SK-N-SH (cell line): ENCODE results near the gene PRKCI. TPM values are rescaled to one million over a fixed set of nuclear protein-coding genes. Genes with fewer than 3 reads are reported as not detected.

Experiments used
- CTCF ChIA-PET: fragments of 300-600, 350-600 bp; formaldehyde crosslinking; extraction: SDS; loops from one replicate; lab custom pipeline; 2021; lab: Yijun Ruan, JAX
- POLR2A ChIA-PET: fragments of 350-600 bp; sonication (Branson Sonifier 250); formaldehyde crosslinking; extraction: SDS; loops from one replicate; lab custom pipeline; 2020; ENCODE audit warnings: antibody characterized with exemption, inconsistent platforms; lab: Yijun Ruan, JAX
- DNase-seq: peaks from one replicate; pipeline ENCODE4 v3.0.0; 2012
- H2AFZ ChIP-seq: fragments of 200-600 bp; sonication (generic); 2 replicates; pipeline ENCODE4 v1.8.1; 2016; ENCODE audit warnings: antibody characterized with exemption, mild to moderate bottlenecking, low read depth
- H3F3A ChIP-seq: fragments of 200-600 bp; sonication (generic); replicated peaks from 2 replicates; pipeline ENCODE3; 2016; ENCODE audit warnings: antibody characterized with exemption, mild to moderate bottlenecking; ENCODE audit not compliant: insufficient read depth
- H3K27ac ChIP-seq, 2 experiments: fragments of 200-500 bp in 1 of 2; fragments of 200-600 bp in 1 of 2; sonication (Bioruptor generic) in 1 of 2; sonication (generic), shearing (Covaris generic) in 1 of 2; 2 replicates each; pipeline versions ENCODE4 v1.5.1 to v1.6.1; 2014 to 2016; ENCODE audit warnings: low read depth in 2 of 2, inconsistent platforms in 1 of 2, low read length in 1 of 2, mild to moderate bottlenecking in 1 of 2, mixed read lengths in 1 of 2
- H3K27me3 ChIP-seq: fragments of 200-600 bp; sonication (generic), shearing (Covaris generic); 2 replicates; pipeline ENCODE4 v1.6.1; 2016; ENCODE audit warnings: mixed run types; ENCODE audit not compliant: insufficient read depth
- H3K36me3 ChIP-seq, 2 experiments: fragments of 200-500 bp in 1 of 2; fragments of 200-600 bp in 1 of 2; sonication (Bioruptor generic) in 1 of 2; sonication (generic) in 1 of 2; replicated peaks in 1 of 2; 2 replicates each; pipeline versions ENCODE3 to v1.5.1; 2014 to 2016; ENCODE audit warnings: low read length in 1 of 2, mild to moderate bottlenecking in 1 of 2; ENCODE audit not compliant: insufficient read depth in 2 of 2, control insufficient read depth in 1 of 2
- H3K4me1 ChIP-seq, 2 experiments: fragments of 200-500 bp in 1 of 2; fragments of 200-600 bp in 1 of 2; sonication (Bioruptor generic) in 1 of 2; sonication (generic), shearing (Covaris generic) in 1 of 2; 2 replicates each; pipeline versions ENCODE4 v1.5.1 to v1.6.1; 2014 to 2016; ENCODE audit warnings: low read depth in 1 of 2, low read length in 1 of 2, mixed run types in 1 of 2; ENCODE audit not compliant: insufficient read depth in 2 of 2, control insufficient read depth in 1 of 2
- H3K4me2 ChIP-seq: fragments of 200-600 bp; sonication (generic), shearing (Covaris generic); 2 replicates; pipeline ENCODE4 v1.6.1; 2017; ENCODE audit warnings: mixed run types
- H3K4me3 ChIP-seq, 2 experiments: fragments of 200-500 bp in 1 of 2; fragments of 200-600 bp in 1 of 2; sonication (Bioruptor generic) in 1 of 2; sonication (generic), shearing (Covaris generic) in 1 of 2; 2 replicates each; pipeline versions ENCODE4 v1.5.1 to v1.8.1; 2014 to 2016; ENCODE audit warnings: low read depth in 2 of 2, inconsistent platforms in 1 of 2, low read length in 1 of 2, mild to moderate bottlenecking in 1 of 2, mixed read lengths in 1 of 2, moderate library complexity in 1 of 2
- H3K79me2 ChIP-seq: fragments of 200-600 bp; sonication (generic); 2 replicates; pipeline ENCODE4 v1.8.1; 2017; ENCODE audit warnings: mild to moderate bottlenecking; ENCODE audit not compliant: insufficient read depth
- H3K9ac ChIP-seq: fragments of 200-600 bp; sonication (generic); 2 replicates; pipeline ENCODE4 v1.6.1; 2017; ENCODE audit warnings: mixed run types
- H3K9me2 ChIP-seq: fragments of 200-600 bp; sonication (generic); 2 replicates; pipeline ENCODE4 v1.6.1; 2017; ENCODE audit warnings: mixed run types
- H3K9me3 ChIP-seq: fragments of 200-600 bp; sonication (generic); 2 replicates; pipeline ENCODE4 v1.6.1; 2017; ENCODE audit warnings: mixed run types, mild to moderate bottlenecking, moderate library complexity
- H4K20me1 ChIP-seq: fragments of 200-600 bp; sonication (generic); 2 replicates; pipeline ENCODE4 v1.6.1; 2017; ENCODE audit warnings: mild to moderate bottlenecking, mixed run types; ENCODE audit not compliant: insufficient read depth
- CTCF ChIP-seq: fragments of 200-600 bp; sonication (generic); IDR thresholded peaks from 2 replicates; pipeline ENCODE4 v1.6.1; 2017; ENCODE audit warnings: antibody characterized with exemption, mild to moderate bottlenecking, moderate library complexity
- ELF1 ChIP-seq: IDR thresholded peaks from 2 replicates; pipeline ENCODE4 v1.4.0; 2012
- EZH2phosphoT487 ChIP-seq: fragments of 200-600 bp; sonication (generic); IDR thresholded peaks from 2 replicates; pipeline ENCODE4 v1.6.1; 2017; ENCODE audit warnings: low read depth, mixed run types, mild to moderate bottlenecking, antibody characterized with exemption, moderate library complexity, borderline replicate concordance
- GABPA ChIP-seq: IDR thresholded peaks from 2 replicates; pipeline ENCODE4 v1.4.0; 2012; ENCODE audit warnings: low read depth, mild to moderate bottlenecking
- NFIC ChIP-seq: IDR thresholded peaks from 2 replicates; pipeline ENCODE4 v1.4.0; 2012; ENCODE audit warnings: borderline replicate concordance
- NRF1 ChIP-seq: IDR thresholded peaks from 2 replicates; pipeline ENCODE4 v1.6.1; 2012; ENCODE audit warnings: low read depth, mild to moderate bottlenecking, low read length
- PBX3 ChIP-seq: IDR thresholded peaks from 2 replicates; pipeline ENCODE4; 2012
- SIN3A ChIP-seq: IDR thresholded peaks from 2 replicates; pipeline ENCODE4 v1.6.1; 2012; ENCODE audit warnings: low read depth, mild to moderate bottlenecking, low read length, moderate library complexity, borderline replicate concordance
- WGBS: methylation state at CpG from one replicate; pipeline ENCODE4 v1.1.6; 2017; ENCODE audit warnings: low lambda C conversion rate; 5-methylcytosine and 5-hydroxymethylcytosine counted together
- polyA plus RNA-seq, 3 experiments: library from polyadenylated mRNA; depleted of rRNA; stranded (reverse); fragments of >200 nt; gene quantifications; 2 replicates each; pipeline ENCODE4 v1.2.3, GENCODE V29; 2012

Gene PRKCI
- polyA plus RNA-seq, 1 of the 3 experiments (the other 2 are of a cell fraction) = 10.1 TPM

GRCh38 chr3:170317954-170318353, 95.7 kb downstream of the PRKCI start:
- no peaks in the 10 kb centered on the region for H3K9me3 ChIP-seq
- H3F3A ChIP-seq = no peaks in the 10 kb centered on the region
- no peak for TF ChIP-seq NFIC
- TF ChIP-seq NRF1 = no peak
- no peaks in the 10 kb centered on the region for H4K20me1 ChIP-seq
- no peak overlapping the region for H3K4me3 ChIP-seq
- POLR2A ChIA-PET = interaction anchor here (1.1 kb wide), 1 partner anchor 39 kb away, joined by 4 read pairs; no protein-coding TSS in a partner anchor
- CTCF ChIA-PET = interaction anchor here (1.2 kb wide), 1 partner anchor 10 kb away, joined by 3 read pairs; no protein-coding TSS in a partner anchor
- H2AFZ ChIP-seq = no peak overlapping the region
- H3K9me2 ChIP-seq = no peaks in the 10 kb centered on the region
- H3K27ac ChIP-seq = no peak overlapping the region
- no peaks in the 10 kb centered on the region for H3K27me3 ChIP-seq
- DNase-seq = no peak
- H3K4me2 ChIP-seq = no peak overlapping the region
- no peaks in the 10 kb centered on the region for H3K4me1 ChIP-seq
- no peaks in the 10 kb centered on the region for H3K36me3 ChIP-seq
- H3K79me2 ChIP-seq = no peaks in the 10 kb centered on the region
- no peak overlapping the region for H3K9ac ChIP-seq
- WGBS = 73% methylated on average over 3 of the region's 3 CpGs

- POLR2A ChIA-PET = no interaction called here
- H3K9ac ChIP-seq = no peak overlapping the region
- H4K20me1 ChIP-seq = no peaks in the 10 kb centered on the region
- H3K4me3 ChIP-seq = no peak overlapping the region
- H3K27me3 ChIP-seq = no peaks in the 10 kb centered on the region
- no peaks in the 10 kb centered on the region for H3K9me2 ChIP-seq
- H3F3A ChIP-seq = no peaks in the 10 kb centered on the region
- DNase-seq = no peak
- TF ChIP-seq ELF1 = no peak
- no peak for TF ChIP-seq EZH2phosphoT487
- TF ChIP-seq NRF1 = no peak
- no peak for TF ChIP-seq PBX3
- no peak for TF ChIP-seq GABPA
- no peak for TF ChIP-seq SIN3A
- no peak for TF ChIP-seq CTCF
- TF ChIP-seq, all 33 proteins: peak for 0
- Histone ChIP-seq H2AFZ (no peak overlapping the region), H3K4me2 (no peak overlapping the region), H3K36me3 (no peaks in the 10 kb centered on the region), H3K27ac (no peak overlapping the region), H3K79me2 (no peaks in the 10 kb centered on the region), H3K4me1 (no peaks in the 10 kb centered on the region), H3K9me3 (no peaks in the 10 kb centered on the region)
- WGBS = 92% methylated on average over 7 of the region's 7 CpGs
- CTCF ChIA-PET = no interaction called here
Measured at GRCh38 chr3:170320461-170321121, 98.4 kb downstream of the PRKCI start.
